ENCODE measurements around the gene HOXC10.
A peak's percentile ranks its signal among the peaks of the same experiment; 100 is the strongest.

HOXC10 gene

DNA sequence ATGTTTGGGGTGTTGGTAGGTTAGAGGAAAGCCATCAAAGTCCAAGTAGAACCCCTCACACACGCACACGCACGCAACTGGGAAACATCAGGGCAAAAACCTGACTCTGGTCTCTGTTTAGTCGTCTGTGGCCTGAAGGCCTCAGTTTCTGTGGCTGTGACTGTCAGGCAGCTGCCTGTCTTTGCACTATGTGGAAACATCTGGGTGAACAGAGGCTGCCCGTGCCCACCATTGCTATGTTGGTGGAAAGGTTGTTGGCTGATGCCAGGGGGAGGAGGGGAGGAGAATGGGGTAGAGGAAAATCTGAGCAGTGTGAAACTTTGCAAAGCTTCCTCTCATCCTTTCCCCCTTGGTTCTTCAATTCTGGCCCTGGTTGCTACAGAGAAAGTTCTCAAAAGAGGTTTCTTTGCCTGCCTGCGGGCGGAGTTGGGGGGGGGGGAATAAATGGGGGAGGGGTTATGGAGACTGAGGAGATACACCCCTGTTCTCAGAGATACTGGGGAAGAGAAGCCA lies 7.5 kb downstream of the HOXC10 start:
- no peak for DNase-seq

DNA sequence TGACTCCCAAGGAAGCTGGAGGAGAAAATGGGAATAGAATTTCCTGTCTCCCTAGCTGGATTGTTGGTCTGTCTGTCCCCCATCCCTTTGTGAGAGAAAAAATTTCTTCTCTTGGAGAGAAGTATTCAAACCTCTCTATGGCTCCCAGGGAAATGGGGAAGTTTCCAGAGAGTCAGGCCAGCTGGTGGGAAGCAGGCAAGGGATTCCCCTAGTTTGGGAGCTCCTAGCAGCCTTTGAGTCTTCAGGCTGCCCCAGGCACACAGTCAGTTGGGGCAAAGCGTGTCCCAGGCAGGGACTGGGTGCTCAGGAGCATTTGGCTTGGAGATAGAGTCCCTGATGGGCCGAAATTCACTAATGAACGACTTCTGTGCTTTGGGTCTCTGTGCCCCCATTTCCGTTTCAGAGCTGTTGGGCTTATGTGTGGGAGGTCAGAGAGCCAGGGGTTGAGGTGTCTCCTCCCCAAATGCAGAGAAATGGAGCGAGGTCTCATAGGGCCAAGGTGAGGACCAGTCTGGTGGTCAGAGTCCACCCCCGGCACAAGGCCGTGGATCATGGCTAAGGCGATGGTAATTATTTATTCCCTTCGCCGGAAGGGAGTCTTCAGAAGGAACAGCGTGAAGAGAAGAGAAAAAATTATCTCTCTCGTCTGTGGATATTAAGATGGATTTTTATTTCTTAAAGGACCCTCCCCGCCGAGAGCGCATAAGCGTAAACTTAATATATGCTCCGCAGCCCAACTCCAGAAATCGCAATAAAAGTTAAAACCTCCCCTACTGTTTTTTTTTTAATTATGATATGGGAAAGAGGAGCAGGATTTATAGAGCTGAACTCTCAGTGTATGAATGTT lies 8.4 kb downstream of the HOXC10 start:
- no peak for DNase-seq

DNA sequence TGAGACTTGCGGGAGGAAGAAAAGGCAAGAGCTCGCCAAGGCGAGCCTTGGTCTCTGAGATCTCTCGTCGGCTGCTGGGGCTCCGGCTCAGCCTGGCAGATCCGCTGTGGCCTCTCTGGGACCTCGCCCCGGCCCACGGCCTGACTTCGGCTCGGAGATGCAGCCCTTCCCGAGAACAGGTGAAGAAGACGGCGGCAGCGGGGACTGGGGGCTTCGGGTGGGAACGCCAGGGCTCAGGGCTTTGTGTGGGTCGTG lies 9.0 kb downstream of the HOXC10 start:
- DNase-seq: no peak

DNA sequence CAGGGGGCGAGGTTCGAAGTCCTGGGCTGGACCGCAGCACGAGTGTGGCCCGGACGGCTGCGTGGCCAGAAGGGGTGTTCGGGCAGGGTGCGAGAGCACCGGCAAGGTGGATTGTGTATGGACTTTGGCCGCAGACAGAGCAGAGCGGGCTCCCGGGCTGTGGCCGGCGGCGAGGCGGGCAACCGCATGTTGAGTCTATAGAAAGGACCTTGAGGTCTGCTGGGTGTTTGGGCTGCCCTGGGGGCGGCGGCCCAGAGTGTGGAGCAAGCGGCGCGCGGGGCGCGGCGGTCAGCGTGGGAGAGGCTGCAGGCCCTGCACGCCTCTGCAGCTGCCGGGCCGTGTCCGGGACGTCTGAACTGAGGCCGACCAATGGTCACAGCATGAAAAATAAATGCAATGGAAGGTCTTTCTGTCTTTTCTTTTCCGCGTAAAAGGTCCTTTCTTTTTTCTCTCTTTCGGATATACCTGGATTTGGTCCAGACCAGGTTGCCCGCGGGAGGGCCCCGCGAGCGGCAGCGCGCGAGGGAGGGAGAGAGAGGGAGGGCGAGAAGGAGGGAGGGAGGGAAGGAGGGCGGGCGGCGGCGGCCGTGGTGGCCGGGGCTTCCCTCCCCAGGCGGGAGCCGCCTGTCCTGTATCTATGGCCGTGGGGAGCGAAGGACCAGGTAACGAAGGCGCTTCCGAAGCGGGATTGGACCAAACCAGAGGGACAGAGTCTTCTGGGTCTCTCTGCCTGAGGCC lies 9.5 kb downstream of the HOXC10 start:
- DNase-seq: no peak

DNA sequence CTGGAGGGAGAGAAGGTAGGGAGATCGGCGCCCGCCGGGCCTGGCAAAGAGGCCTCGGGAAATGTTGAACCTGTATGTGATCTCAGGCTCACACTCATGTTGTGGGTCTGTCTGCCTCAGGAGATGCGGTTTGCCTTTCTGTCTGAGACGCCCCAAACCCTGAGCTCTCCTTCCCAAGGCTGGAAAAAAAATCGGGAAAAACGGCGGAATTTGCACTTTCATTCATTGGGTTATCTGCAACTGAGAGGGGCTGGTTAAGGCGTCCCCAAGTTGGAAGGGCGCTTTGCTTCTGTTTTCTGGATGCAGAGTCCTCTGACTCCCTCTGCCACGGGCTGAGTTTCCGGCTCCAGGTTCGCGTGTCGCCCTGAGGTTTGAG lies 10.0 kb downstream of the HOXC10 start:
- peak in 1 of 6 experiments; percentile 53 for DNase-seq

DNA sequence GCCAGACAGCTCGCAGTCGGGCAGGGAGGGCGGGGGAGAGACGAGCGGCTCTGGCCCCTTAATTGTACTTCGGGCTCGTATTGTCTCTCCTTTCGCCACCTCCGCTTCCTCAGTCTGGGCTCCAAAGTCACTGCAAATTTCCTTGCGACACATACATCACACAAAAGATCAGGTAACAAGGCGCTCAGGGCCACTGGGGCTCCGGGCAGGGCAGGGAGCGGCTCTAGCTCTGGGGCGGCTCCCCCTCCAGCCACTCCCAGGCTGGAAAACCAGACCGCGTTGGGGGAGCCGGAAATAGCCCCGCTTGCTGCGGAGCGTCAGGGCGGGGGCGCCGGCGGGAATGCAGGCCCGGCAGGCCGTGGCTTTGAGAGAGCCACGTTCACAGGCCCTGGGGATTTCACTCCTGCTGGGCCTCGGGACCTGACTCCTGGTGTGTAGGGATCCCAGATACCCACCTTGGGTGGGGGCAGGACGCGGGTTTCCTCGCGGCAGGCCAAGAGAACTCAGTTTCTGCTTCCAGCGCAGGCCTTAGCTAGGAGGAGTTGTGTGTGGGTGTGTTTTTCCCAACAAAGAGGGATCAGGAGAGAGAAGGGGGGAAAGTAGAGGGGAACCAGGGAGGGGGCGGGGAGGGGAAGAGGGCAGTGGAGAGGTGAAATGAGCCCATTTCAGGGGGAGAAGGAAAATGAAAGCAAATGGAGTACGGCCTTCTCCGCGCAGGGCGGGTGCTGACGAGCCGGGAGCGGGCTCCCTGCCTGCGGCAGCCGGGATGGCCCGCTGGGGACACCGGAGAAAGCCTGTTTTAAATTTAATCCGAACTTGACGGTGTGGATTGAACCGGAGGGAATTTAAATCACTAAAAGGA lies 10.7 kb downstream of the HOXC10 start:
- peak in 2 of 6 experiments; percentile 53 to 59 for DNase-seq

DNA sequence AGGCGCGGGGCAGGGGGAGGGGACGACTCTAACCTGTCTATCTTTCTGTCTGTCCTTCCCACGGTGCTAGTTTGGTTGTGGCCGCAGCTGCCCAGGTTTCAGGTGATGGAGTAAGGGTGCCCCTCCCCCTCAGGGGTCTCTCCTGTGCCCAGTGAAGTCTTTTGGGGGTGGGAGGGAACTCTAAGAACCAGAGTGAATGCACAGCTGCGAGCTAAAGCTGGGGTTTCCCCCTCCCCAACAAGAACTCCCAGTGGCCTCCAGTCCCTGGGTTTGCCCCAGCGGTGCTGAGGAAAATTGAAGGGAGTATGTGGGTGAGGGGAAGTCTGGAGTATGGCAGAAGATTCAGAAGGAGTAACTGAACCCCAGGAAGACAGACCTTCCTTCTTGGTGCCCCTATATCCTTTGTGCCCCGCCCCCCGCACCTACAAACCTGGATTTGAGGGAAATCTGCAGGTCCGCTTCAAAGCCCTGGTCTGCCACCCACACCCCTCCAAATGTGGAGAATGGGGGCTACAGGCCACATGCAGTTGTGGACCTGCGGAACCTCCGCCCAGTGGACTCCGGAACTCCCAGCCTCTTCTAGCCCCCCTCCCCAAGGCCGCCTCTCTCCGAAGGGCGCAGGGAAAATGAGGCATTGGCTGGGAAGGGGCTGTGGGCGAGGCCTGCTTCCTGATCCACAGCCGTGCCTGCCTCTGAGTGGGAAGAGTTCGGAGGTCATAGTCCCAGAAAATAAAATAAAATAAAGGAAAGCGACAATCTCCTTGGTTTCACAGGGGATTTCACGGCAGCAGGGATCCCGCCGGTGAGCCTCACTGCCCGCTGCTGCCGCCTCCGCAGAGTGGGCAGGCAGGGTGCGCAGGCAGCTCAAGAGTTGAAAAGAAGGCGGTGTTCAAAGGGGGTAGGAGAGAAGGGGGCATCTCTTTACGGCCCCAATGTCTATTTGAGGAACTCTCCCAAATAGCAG lies 11.6 kb downstream of the HOXC10 start:
- no peak for DNase-seq

DNA sequence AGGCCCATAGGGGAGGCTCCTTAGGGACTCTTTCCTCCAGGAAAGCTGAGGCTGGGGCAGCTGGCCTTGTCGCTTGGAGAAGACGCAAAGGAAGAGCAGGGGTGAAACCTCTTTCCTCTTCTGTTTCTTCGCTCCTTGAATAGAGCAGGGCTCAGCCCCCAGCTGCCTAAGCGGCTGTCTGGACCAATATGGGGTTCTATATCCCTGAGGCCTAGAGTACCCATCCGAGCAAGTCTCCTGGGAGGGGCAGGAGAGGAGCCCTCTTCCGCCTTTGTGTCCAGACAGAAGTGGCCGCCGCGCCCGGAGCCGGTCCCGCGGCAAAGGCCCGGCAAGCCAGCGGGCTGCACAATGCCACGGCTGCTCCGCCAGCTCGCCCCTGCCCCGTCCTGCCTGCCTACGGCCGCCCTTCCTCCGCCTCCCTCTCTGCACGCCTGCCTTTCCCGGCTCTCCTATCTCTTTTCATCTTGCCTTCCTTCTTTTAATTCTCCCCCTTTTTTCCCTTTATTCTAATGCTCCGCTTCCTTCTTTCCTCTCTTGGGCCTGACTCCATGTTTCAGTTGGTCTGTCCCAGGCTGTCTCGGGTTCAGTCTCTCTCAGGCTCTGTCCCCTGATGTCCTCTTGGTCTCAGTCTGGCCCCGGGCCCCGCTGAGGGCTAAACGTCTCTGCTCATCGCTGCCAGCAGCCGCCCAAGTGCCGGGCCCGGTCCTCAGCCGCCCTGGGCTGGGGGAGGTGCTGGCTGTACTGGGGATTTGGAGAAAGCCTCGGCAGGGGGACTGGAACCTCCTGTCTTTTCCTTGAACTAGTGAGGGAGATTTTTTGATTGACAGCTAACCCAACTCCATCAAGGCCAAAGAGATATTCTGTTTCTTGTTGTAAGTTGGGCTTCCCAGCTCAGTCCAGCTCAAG lies 12.5 kb downstream of the HOXC10 start:
- peak in 1 of 6 experiments; percentile 22 for DNase-seq

DNA sequence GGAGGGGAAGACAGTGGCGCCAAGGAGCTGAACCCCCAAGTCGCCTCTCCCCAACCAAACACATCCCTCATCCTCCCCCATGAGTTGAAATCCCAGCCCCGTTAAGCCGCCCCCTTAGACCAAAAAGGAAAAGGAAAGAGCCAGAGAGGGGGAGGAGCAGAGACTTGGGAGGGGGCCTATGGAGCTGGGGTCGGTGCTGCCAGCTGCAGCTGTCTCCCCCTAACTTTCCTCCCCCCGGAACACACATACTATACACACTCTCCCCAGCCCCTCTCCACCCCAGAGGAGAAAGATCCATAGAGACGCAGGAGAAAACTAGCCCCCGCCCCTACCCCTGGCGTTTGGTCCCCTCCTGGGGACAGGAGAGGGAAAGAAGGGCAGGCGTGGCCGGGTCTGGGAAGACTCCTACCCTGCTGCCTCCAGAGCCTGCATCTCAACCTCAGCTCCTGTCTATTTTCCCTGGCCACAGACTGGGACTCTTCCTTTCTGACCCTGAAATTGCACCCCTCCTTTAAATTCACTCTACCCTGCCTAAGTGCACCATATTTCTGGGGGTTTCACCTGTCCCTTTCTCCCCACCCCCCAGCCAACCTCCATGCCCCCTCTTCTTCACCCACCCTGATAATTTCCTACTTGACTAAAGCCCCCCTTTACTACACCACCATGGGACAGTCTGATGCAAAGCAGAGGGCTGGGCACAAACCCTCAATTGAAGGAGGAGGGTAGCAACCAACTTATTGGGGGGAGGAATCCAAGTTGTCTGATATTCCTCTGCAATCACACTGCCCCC lies 13.4 kb downstream of the HOXC10 start:
- DNase-seq: no peak

DNA sequence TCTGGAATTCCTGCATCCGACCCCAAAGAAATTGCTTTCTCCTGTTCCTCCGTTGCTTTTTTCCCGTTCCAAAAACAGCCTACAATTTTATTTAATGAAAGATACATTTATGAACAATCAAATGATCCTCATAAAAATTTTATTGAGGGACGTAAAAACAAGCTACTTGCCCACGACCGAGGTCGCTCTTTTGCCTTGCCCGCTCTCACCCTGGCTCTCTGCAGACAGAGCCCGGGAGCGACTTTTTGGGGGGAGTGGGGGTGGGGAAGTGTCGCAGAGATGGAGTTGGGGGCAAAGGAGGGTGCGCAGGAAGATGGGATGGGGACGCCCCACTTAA lies 13.9 kb downstream of the HOXC10 start:
- no peak for DNase-seq

DNA sequence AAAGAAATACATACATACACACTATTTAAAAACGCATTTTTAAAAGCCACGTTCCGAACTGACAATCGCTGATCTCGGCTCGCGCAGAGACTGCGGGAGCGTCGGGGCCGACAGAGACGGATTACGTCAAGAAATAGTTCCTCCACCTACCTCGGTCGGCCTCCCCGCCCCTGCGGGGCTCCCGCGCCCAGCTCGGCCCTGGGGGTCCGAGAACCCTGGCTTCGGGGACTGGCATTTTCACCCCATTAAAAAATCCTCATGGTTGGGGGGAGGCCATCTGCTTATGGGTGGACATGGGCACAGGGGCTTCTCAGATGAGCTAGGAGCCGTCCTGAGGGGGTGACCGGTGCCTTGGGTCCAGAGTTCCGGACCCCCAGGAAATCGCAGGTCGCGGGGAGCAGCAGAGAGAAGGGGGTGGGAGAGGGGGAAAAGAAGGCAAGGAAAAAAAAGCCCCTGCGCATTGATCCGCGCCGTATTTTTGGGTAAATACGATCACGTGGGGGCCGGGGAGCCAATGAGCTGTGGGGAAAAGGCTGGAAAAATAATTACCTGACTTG lies 14.7 kb downstream of the HOXC10 start:
- DNase-seq: peak in 2 of 6 experiments; percentile 23 to 50

DNA sequence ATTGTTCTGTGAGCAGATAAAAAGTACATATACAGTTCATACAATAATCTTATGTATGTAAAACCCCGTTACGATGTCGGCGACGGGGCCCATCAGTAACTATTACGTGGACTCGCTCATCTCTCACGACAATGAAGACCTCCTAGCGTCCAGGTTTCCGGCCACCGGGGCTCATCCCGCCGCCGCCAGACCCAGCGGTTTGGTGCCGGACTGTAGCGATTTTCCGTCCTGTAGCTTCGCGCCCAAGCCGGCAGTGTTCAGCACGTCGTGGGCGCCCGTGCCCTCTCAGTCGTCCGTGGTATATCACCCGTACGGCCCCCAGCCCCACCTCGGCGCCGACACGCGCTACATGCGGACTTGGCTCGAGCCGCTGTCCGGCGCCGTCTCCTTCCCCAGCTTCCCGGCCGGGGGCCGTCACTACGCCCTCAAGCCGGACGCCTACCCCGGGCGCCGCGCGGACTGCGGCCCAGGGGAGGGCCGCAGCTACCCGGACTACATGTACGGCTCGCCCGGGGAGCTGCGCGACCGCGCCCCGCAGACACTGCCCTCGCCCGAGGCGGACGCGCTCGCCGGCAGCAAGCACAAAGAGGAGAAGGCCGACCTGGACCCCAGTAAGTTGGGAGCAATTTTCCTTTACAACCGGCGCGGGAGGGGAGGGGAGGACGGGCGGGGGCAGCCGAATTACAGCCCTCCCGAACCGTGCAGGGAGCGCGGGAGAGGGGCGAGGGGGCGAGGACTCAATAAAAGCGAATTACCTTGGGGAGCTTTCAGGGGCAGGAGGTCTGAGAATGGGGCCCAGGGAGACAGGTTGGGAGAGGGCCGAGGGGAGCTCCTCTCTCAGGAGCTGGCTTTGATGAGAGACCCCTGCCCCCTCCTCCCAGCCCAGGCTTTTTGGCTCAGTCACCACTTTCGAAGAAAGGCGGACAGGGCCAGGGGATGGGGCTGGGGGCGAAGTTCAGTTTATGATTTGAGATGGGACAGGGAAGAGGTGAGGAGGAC lies 15.5 kb downstream of the HOXC10 start, which contains the start of gene HOXC9:
HOXC9 (plus strand) TSS at position 46 of the 999 bp plus-strand sequence; CDS start at position 74, 28 bp downstream.
- peak in 1 of 6 experiments; percentile 25 for DNase-seq

DNA sequence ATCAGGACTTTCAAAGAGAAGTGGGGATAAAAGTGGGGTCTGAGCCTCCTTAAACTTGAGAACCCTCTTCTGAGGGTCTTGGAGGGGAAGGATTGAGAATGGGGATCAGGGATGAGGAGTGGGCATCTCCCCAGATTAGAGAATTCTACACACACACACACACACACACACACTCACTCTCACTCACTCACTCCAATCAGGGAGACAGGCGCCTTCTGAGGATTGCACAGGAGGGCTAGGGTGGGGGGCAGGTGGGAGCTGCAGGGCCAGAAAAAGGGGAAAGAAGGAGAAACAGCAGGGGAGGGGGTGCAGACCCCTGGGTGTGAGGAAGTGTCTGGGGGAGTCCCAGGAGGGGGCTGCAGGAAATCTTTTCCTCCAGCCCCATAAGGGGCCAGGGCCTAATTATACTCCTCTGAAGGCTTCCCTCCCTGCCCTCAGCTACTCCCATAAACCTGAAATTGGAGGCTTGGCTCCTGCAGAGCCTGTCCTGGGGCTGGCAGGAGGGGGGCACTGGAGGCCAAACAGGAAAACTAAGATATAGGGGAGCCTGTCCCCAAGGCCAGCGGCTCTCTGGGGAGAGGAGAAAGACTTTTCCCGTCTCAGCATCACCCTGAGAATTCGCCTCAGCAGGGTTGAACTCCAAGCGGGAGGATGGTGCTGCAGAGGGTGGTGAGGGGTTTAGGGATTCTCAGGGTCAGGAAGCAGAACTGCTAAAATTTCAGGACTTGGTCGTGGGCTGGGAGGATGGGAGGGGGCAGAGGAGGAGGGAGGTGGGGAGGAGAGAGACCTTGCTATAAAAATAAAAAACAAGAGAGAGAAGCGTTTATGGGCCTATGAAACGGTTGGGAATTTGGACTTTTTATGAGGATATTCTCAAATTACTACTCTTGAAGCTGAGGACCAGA lies 16.6 kb downstream of the HOXC10 start:
- DNase-seq: no peak

DNA sequence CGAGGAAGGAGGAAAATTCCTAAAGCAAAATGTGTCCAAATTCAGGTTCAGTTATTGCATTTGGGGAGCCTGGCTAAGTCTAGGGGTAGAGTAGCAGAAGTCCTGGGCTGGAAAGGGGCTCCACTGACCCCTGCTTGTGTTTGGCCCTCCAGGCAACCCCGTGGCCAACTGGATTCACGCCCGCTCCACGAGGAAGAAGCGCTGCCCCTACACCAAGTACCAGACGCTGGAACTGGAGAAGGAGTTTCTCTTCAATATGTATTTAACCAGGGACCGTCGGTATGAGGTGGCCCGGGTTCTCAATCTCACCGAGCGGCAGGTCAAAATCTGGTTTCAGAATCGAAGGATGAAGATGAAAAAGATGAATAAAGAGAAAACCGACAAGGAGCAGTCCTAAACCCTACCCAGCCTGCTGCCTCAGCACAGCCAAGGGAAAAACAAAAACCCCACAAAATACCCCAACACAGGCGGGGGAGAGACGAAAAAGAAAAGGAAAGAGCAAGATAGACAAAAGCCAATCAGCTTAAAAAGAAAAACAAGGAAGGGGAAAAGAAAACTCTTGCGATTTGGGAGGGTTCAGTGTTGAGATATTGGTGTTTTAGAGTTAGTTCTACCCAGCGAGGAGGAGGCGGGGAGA lies 17.4 kb downstream of the HOXC10 start:
- no peak for DNase-seq

DNA sequence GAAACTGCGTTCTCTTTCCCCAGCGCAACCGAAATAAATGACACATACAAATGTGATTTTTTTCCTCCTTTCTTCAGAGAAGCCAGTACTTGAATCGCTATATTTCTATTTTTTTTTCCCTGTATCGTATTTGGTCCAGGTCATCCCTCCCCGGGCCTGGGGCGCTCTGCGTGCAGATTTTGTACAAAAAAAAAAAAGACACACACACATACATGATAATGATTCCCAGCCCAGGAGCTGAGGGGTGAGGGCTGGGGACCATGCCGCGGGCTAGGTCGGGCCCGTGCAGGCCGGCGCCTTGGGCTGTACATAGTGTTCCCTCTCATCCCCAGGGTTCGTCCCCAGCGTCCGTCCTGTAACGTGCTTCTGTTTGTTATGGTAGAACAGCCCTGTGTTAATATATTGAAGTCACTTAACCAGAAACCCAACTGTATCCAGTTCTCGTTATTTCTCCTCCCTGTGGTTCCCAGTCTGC lies 18.0 kb downstream of the HOXC10 start:
- no peak for DNase-seq

DNA sequence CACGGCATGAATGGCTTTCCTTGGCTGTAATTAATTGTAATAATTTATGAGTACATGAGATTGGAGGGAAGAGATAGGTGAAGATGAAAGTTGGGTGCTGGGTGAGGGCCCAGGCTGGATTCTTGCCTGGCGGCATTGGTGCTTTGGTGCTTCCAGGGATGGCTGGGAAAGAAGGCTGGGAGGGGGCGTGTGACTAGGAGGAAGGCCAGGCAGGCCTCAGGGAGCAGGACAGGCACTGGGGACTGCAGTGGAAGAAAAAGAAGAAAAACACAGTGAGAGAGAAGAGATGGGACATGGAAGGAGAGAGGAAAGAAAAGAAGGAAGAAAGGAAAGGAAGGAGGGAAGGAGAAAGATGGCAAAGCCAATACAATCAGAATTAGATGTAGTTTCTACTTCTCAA lies 18.7 kb downstream of the HOXC10 start:
- DNase-seq: no peak
